OCI-LY3 (cell line): ENCODE results near the gene CTNND1.

ENCODE experiments used
- CTCF ChIP-seq: fragments of 200-600, 300-600 bp; sonication (generic); IDR thresholded peaks from 2 replicates; pipeline ENCODE4 v1.5.1; 2014; ENCODE audit warnings: antibody characterized with exemption, low read length, low read depth
- EZH2phosphoT487 ChIP-seq: fragments of 200-600 bp; shearing (Covaris generic); IDR thresholded peaks from 2 replicates; pipeline ENCODE4 v1.6.1; 2018; ENCODE audit warnings: antibody characterized with exemption, mixed run types, low read depth

- TF ChIP-seq CTCF (no peak), EZH2phosphoT487 (no peak)
Measured at GRCh38 chr11:57732661-57733060, 28.9 kb upstream of the CTNND1 start.
